Measurements from ENCODE around the gene SARDH.
"Not testable (repeated sequence)": the region's sequence is repeated elsewhere in the genome, so short reads cannot be mapped to it uniquely, and the experiment has no call there.

The SARDH gene

DNA sequence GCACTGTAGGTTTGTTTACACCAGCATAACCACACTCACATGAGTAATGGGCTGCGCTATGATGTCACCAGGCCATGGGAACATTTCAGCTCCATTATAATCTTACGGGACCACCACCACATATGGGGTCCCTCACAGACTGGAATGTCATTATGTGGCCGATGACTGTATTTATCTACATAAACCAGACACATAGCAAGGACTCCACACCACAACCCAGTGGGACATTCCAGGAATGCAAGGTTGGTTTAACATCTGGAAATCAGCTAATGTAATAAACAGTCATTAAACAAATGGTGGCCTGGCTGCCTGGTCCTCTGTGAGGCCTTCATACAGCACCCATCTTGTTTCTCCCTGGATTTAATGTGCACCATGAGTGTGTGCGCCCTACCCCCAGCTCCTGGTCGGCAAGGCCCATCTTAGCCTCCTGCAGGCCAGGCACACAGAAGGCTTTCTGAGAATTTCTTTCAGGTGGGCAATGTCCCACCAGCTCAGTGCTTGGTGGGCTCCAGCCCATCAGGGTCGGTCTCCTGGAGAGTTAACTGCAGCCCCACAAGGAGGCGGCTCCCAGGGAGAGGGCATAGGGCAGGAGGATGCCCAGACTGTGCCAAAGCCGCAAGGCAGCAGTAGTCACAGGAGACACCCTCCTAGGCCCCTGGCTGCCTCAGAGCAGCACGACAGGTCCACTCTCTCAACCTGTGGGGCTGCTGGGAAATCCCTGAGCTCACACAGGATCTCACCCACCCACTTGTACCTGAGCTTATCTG, 35.9 kb upstream of the SARDH start:
- H3K27me3 ChIP-seq (ENCODE audit: low read depth, low read length), result no peaks in the 10 kb centered on the region
- H3K9me3 ChIP-seq (ENCODE audit: control insufficient read depth in 1 of 2, low read length in 2 of 2), result peaks cover 3 to 9% of the 10 kb centered on the region in 2 donors
- H3K4me1 ChIP-seq (ENCODE audit: control insufficient read depth in 1 of 2, insufficient read depth in 2 of 2, low read length in 2 of 2), result no peaks in the 10 kb centered on the region
- peaks cover 14 to 39% of the 10 kb centered on the region in 2 donors for H3K36me3 ChIP-seq (ENCODE audit: control insufficient read depth in 1 of 2, insufficient read depth in 2 of 2, low read length in 2 of 2)
- no peak overlapping the region for H3K27ac ChIP-seq (ENCODE audit: low read length)
- no peak overlapping the region for H3K4me3 ChIP-seq (ENCODE audit: low read depth in 1 of 2, low read length in 2 of 2)

GRCh38 chr9:133772581-133772980, 34.4 kb upstream of the SARDH start:
- peaks cover 8 to 10% of the 10 kb centered on the region in 2 donors for H3K9me3 ChIP-seq (ENCODE audit: control insufficient read depth in 1 of 2, low read length in 2 of 2)
- no peaks in the 10 kb centered on the region for H3K27me3 ChIP-seq (ENCODE audit: low read depth, low read length)
- H3K27ac ChIP-seq (ENCODE audit: low read length), result no peak overlapping the region
- no peak overlapping the region for H3K4me3 ChIP-seq (ENCODE audit: low read depth in 1 of 2, low read length in 2 of 2)
- peaks cover 23 to 42% of the 10 kb centered on the region in 2 donors for H3K36me3 ChIP-seq (ENCODE audit: control insufficient read depth in 1 of 2, insufficient read depth in 2 of 2, low read length in 2 of 2)
- H3K4me1 ChIP-seq (ENCODE audit: control insufficient read depth in 1 of 2, insufficient read depth in 2 of 2, low read length in 2 of 2), result no peaks in the 10 kb centered on the region

DNA sequence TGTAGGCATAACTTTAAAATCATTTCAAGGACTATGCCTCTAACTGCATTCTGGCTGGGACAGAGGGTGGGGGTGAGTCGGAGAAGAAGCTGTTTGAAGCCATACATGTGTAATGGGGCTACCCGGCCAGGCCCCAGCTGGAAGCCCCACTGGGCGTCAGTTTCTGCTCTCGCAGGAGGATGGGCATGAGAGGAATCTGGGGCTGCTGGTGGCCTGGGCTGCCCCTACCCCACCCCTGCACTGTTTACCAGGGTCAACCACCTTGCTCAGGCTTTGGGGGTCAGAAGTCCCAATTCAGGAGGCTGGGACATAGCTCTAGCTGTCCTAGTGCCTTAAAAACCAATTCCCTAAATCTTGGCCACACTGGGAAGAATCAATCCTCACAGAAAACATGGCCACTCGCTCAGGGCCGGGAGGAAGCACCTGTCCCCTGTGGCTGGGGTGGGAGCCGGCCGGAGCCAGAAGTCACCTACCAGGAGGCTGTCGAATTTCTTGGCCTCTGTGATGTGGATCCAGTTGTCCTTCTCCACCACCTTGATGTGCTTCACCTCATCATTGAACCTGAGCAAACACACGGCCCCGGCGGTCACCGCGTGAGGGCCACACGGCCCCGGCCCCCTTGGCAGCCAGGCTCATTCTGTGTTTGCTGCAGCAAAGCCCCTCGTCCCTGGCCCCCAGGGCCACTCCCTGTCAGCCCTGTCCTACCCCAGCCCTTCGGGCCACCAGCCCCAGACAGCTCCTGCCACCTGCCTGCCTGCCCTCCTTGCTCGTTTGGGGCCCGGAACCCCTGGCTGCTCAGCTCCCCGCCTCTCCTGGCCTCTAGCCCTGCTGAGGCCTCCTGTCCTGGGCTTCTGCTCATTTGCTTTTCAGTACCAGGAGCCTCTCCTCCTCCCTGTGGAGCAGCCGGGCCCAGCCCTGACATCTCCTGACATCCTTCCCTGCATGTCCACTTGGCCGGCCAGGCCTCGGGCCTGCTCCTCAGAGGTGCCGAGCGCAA, 33.6 kb upstream of the SARDH start:
- Histone ChIP-seq H3K4me3 (ENCODE audit: low read depth in 1 of 2, low read length in 2 of 2) (no peak overlapping the region), H3K27me3 (ENCODE audit: low read depth, low read length) (no peaks in the 10 kb centered on the region), H3K36me3 (ENCODE audit: control insufficient read depth in 1 of 2, insufficient read depth in 2 of 2, low read length in 2 of 2) (peaks cover 26 to 43% of the 10 kb centered on the region in 2 donors), H3K27ac (ENCODE audit: low read length) (no peak overlapping the region), H3K9me3 (ENCODE audit: control insufficient read depth in 1 of 2, low read length in 2 of 2) (peaks cover 15 to 18% of the 10 kb centered on the region in 2 donors), H3K4me1 (ENCODE audit: control insufficient read depth in 1 of 2, insufficient read depth in 2 of 2, low read length in 2 of 2) (no peaks in the 10 kb centered on the region)

- no peaks in the 10 kb centered on the region for H3K27me3 ChIP-seq (ENCODE audit: low read depth, low read length)
- H3K9me3 ChIP-seq (ENCODE audit: control insufficient read depth in 1 of 2, low read length in 2 of 2), result peaks cover 15 to 19% of the 10 kb centered on the region in 2 donors
- no peak overlapping the region for H3K27ac ChIP-seq (ENCODE audit: low read length)
- H3K36me3 ChIP-seq (ENCODE audit: control insufficient read depth in 1 of 2, insufficient read depth in 2 of 2, low read length in 2 of 2), result peaks cover 26 to 38% of the 10 kb centered on the region in 2 donors
- no peaks in the 10 kb centered on the region for H3K4me1 ChIP-seq (ENCODE audit: control insufficient read depth in 1 of 2, insufficient read depth in 2 of 2, low read length in 2 of 2)
- H3K4me3 ChIP-seq (ENCODE audit: low read depth in 1 of 2, low read length in 2 of 2), result no peak overlapping the region
Observed at GRCh38 chr9:133770076-133770777, 32.1 kb upstream of the SARDH start.

DNA sequence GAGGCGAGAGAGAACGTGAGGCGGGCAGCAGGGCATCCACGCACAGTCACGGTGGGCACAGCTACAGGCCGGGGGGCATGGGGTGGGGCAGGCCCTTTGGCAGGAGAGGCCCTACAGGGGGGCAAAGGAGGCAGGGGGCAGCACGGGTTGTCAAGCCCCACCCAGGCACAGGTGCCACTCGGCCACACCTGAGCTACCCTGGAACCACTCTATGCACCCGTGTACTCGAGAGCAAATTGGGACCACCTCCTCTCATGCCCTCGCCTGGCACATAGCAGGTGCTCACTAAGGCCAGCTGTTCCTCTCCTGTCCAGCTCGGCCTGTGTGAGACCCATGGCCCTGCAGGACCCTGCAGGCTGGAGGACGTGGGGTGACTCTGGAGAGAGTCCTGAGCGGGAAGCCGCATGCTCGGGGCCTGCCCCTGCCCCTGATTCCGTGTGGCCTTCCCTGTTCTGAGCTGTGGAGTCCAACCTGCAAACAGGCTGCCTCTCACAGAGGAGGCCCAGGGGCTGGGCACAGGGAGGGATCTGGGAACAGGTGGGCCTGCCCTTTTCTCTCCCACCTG, 31.4 kb upstream of the SARDH start:
- H3K9me3 ChIP-seq (ENCODE audit: control insufficient read depth in 1 of 2, low read length in 2 of 2), result peaks cover 15 to 17% of the 10 kb centered on the region in 2 donors
- H3K4me3 ChIP-seq (ENCODE audit: low read depth in 1 of 2, low read length in 2 of 2), result no peak overlapping the region
- H3K27me3 ChIP-seq (ENCODE audit: low read depth, low read length), result no peaks in the 10 kb centered on the region
- no peaks in the 10 kb centered on the region for H3K4me1 ChIP-seq (ENCODE audit: control insufficient read depth in 1 of 2, insufficient read depth in 2 of 2, low read length in 2 of 2)
- peaks cover 23 to 32% of the 10 kb centered on the region in 2 donors for H3K36me3 ChIP-seq (ENCODE audit: control insufficient read depth in 1 of 2, insufficient read depth in 2 of 2, low read length in 2 of 2)
- H3K27ac ChIP-seq (ENCODE audit: low read length), result no peak overlapping the region

DNA sequence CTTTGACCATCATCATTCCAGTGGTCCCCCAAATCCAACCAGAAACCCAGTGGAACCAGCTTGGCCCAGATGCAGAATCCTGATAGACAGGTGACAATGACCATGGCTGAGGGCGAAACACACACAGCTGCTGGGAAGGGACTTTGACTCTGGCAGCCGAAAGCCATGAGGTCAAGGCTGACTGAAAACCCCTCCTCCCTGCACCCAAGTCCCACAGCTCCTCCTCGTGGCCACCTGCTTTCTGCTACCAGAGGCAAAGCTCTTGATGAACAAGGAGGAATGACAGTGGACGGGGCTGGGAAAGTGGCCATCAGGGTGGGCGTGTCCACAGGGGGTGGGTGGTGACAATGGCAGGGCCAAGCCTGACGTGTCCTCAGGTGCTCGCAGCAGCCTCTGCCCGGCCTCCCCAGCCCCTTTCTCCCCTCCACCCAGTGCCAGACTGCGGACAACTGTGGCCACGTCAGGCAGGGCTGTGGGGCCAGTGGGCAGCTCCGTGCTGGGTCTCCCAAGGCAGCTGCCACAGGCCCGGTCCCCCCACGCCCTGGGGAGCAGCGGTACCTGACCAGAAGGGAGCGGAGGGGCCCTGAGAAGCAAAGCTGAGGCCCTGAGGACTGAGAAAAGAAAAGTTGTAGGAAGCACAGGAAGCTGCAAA, 30.8 kb upstream of the SARDH start:
- H3K36me3 ChIP-seq (ENCODE audit: control insufficient read depth in 1 of 2, insufficient read depth in 2 of 2, low read length in 2 of 2), result peaks cover 18 to 29% of the 10 kb centered on the region in 2 donors
- H3K4me3 ChIP-seq (ENCODE audit: low read depth in 1 of 2, low read length in 2 of 2), result no peak overlapping the region
- H3K4me1 ChIP-seq (ENCODE audit: control insufficient read depth in 1 of 2, insufficient read depth in 2 of 2, low read length in 2 of 2), result no peaks in the 10 kb centered on the region
- H3K27ac ChIP-seq (ENCODE audit: low read length), result no peak overlapping the region
- no peaks in the 10 kb centered on the region for H3K27me3 ChIP-seq (ENCODE audit: low read depth, low read length)
- peaks cover 12 to 15% of the 10 kb centered on the region in 2 donors for H3K9me3 ChIP-seq (ENCODE audit: control insufficient read depth in 1 of 2, low read length in 2 of 2)

GRCh38 chr9:133768371-133768858, 30.3 kb upstream of the SARDH start:
- H3K4me1 ChIP-seq (ENCODE audit: control insufficient read depth in 1 of 2, insufficient read depth in 2 of 2, low read length in 2 of 2), result no peaks in the 10 kb centered on the region
- H3K27me3 ChIP-seq (ENCODE audit: low read depth, low read length), result no peaks in the 10 kb centered on the region
- peaks cover 10 to 12% of the 10 kb centered on the region in 2 donors for H3K9me3 ChIP-seq (ENCODE audit: control insufficient read depth in 1 of 2, low read length in 2 of 2)
- H3K36me3 ChIP-seq (ENCODE audit: control insufficient read depth in 1 of 2, insufficient read depth in 2 of 2, low read length in 2 of 2), result peaks cover 19 to 35% of the 10 kb centered on the region in 2 donors
- H3K4me3 ChIP-seq (ENCODE audit: low read depth in 1 of 2, low read length in 2 of 2), result no peak overlapping the region
- H3K27ac ChIP-seq (ENCODE audit: low read length), result no peak overlapping the region

DNA sequence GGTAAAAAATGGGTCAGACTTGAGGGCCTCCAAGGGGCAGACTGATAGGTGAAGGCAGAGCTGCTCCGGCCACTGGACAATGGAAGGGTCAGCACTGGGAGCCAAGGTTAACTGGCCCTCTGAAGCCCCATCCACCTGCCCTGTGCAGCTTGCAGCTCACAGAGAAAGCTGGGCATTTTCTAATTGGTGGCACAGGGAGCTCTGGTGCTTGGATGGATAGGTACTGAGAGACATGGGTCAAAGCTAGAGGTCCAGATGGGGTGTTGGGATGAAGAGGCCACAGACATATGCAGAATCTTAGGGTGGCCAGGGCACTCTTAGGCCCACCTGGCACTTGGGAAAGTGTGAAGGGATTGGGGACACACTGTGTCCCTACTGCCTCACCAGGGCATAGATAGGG, 29.5 kb upstream of the SARDH start:
- peaks cover 10 to 12% of the 10 kb centered on the region in 2 donors for H3K9me3 ChIP-seq (ENCODE audit: control insufficient read depth in 1 of 2, low read length in 2 of 2)
- H3K4me3 ChIP-seq (ENCODE audit: low read depth in 1 of 2, low read length in 2 of 2), result no peak overlapping the region
- H3K36me3 ChIP-seq (ENCODE audit: control insufficient read depth in 1 of 2, insufficient read depth in 2 of 2, low read length in 2 of 2), result peaks cover 19 to 40% of the 10 kb centered on the region in 2 donors
- no peak overlapping the region for H3K27ac ChIP-seq (ENCODE audit: low read length)
- H3K4me1 ChIP-seq (ENCODE audit: control insufficient read depth in 1 of 2, insufficient read depth in 2 of 2, low read length in 2 of 2), result no peaks in the 10 kb centered on the region
- no peaks in the 10 kb centered on the region for H3K27me3 ChIP-seq (ENCODE audit: low read depth, low read length)

DNA sequence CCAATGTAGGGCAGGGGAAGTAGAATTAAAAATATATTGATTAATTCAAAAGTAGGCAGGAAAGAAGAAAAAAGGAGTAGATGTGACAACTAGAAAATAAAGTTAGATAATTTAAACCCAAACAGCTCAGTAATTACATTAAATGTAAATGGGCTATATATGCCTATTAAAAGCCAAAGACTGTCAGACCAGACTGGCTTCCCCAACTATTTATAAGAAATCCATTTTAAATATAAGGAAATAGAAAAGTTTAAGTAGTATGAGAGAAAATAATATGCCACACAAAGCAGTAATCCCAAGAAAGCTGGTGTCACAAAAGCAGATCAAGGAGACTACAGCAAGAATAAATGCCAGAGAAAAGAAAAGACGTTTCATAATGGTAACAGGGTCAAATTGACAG, 28.9 kb upstream of the SARDH start:
- no peaks in the 10 kb centered on the region for H3K27me3 ChIP-seq (ENCODE audit: low read depth, low read length)
- peaks cover 19 to 40% of the 10 kb centered on the region in 2 donors for H3K36me3 ChIP-seq (ENCODE audit: control insufficient read depth in 1 of 2, insufficient read depth in 2 of 2, low read length in 2 of 2)
- H3K4me3 ChIP-seq (ENCODE audit: low read depth in 1 of 2, low read length in 2 of 2), result no peak overlapping the region
- no peaks in the 10 kb centered on the region for H3K4me1 ChIP-seq (ENCODE audit: control insufficient read depth in 1 of 2, insufficient read depth in 2 of 2, low read length in 2 of 2)
- H3K27ac ChIP-seq (ENCODE audit: low read length), result no peak overlapping the region
- H3K9me3 ChIP-seq (ENCODE audit: control insufficient read depth in 1 of 2, low read length in 2 of 2), result peaks cover 10 to 12% of the 10 kb centered on the region in 2 donors

DNA sequence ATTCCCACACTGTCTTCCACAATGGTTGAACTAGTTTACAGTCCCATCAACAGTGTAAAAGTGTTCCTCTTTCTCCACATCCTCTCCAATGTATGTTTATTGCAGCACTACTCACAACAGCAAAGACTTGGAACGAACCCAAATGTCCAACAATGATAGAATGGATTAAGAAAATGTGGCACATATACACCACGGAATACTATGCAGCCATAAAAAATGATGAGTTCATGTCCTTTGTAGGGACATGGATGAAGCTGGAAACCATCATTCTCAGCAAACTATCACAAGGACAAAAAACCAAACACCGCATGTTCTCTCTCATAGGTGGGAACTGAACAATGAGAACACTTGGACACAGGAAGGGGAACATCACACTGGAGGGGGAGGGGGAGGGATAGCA, 28.1 kb upstream of the SARDH start:
- H3K4me1 ChIP-seq (ENCODE audit: control insufficient read depth in 1 of 2, insufficient read depth in 2 of 2, low read length in 2 of 2); H3K27me3 ChIP-seq (ENCODE audit: low read depth, low read length); H3K4me3 ChIP-seq (ENCODE audit: low read depth in 1 of 2, low read length in 2 of 2); H3K27ac ChIP-seq (ENCODE audit: low read length): not testable (repeated sequence)
- peaks cover 10 to 12% of the 10 kb centered on the region in 2 donors for H3K9me3 ChIP-seq (ENCODE audit: control insufficient read depth in 1 of 2, low read length in 2 of 2)
- H3K36me3 ChIP-seq (ENCODE audit: control insufficient read depth in 1 of 2, insufficient read depth in 2 of 2, low read length in 2 of 2), result peaks cover 19 to 40% of the 10 kb centered on the region in 2 donors

Data from muscle layer of duodenum (tissue), 2 donors.